H1 (cell line): Measurements from ENCODE around the gene ZNF281. TPM values are rescaled to one million over a fixed set of nuclear protein-coding genes. Genes with fewer than 3 reads are reported as not detected.

Source experiments
- ASH2L ChIP-seq: fragments of 200-600, 300-600 bp; sonication (generic); IDR thresholded peaks from one replicate; pipeline ENCODE4 v1.7.1; 2017; ENCODE audit warnings: low read length
- RBBP5 ChIP-seq: IDR thresholded peaks from 2 replicates; pipeline ENCODE4 v1.7.1; 2012; ENCODE audit warnings: low read depth, mild to moderate bottlenecking, inconsistent platforms, low read length, moderate library complexity, borderline replicate concordance
- SAP30 ChIP-seq: fragments of 300-600 bp; sonication (generic); IDR thresholded peaks from 2 replicates; pipeline ENCODE4 v1.7.1; 2012; ENCODE audit warnings: low read length, moderate library complexity, mild to moderate bottlenecking, inconsistent platforms; ENCODE audit not compliant: insufficient read depth, insufficient replicate concordance
- SP2 ChIP-seq: IDR thresholded peaks from 2 replicates; pipeline ENCODE4 v1.6.1; 2012; ENCODE audit warnings: mild to moderate bottlenecking, low read length, inconsistent platforms
- polyA plus RNA-seq, 7 experiments: library from polyadenylated mRNA; depleted of rRNA in 3 of 7; stranded (reverse) in 5 of 7; unstranded in 2 of 7; fragments of >200 nt in 5 of 7; fragments of 200-250 nt in 2 of 7; gene quantifications; 1 replicate in 5 of 7; 2 replicates in 1 of 7; 4 replicates in 1 of 7; pipeline versions ENCODE4 v1.2.1 to v1.2.3, GENCODE V29; 2011 to 2013; ENCODE audit warnings: missing spikeins in 2 of 7, mixed read lengths in 2 of 7
- total RNA-seq: library from RNA; stranded (reverse); fragmentation: NEBNext Ultra II Directional; extraction: Animal tissue kit (Norgen Biotek cat#: 25700); gene quantifications from 2 replicates; pipeline ENCODE4 v1.2.1, GENCODE V29; 2021
- TF ChIP-seq, protein P1 (sequence below): fragments of 300-600 bp; sonication (generic); IDR thresholded peaks from 2 replicates; pipeline ENCODE4 v1.7.1; 2012; ENCODE audit warnings: low read length, moderate library complexity, mild to moderate bottlenecking, inconsistent platforms; ENCODE audit not compliant: insufficient replicate concordance
- TF ChIP-seq, protein P2 (sequence below): IDR thresholded peaks from 2 replicates; pipeline ENCODE4 v1.6.1; 2011; ENCODE audit warnings: low read length, improper control_type of control experiment
- TF ChIP-seq, protein P3 (sequence below): IDR thresholded peaks from 2 replicates; pipeline ENCODE4 v1.6.1; 2012; ENCODE audit warnings: inconsistent platforms

ZNF281 gene
- total and polyA plus RNA-seq, 2 of the 8 experiments (the other 6 are each of a cell fraction or from before 2014, with no cell fraction given): 19.5 to 61.4 TPM

DNA sequence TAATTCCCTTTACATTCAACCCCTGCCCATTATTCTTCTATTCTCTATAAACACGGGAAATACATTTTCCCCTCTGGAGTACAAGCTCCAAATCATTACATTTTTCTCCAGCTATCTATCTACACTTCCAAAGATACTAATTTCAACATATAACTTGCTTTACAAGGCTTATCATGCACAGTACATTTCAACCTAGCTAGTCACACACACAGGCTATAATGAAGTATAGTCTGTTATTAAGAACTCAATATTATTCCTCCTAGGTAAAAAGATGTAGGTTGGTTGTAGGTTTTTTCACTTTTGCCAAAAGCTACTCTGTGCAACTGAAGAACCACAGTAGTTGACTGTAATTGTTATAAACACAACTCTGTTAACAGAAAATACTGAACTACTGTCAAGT lies 8.1 kb downstream of the ZNF281 start (continued):
- TF ChIP-seq, protein P1, sequence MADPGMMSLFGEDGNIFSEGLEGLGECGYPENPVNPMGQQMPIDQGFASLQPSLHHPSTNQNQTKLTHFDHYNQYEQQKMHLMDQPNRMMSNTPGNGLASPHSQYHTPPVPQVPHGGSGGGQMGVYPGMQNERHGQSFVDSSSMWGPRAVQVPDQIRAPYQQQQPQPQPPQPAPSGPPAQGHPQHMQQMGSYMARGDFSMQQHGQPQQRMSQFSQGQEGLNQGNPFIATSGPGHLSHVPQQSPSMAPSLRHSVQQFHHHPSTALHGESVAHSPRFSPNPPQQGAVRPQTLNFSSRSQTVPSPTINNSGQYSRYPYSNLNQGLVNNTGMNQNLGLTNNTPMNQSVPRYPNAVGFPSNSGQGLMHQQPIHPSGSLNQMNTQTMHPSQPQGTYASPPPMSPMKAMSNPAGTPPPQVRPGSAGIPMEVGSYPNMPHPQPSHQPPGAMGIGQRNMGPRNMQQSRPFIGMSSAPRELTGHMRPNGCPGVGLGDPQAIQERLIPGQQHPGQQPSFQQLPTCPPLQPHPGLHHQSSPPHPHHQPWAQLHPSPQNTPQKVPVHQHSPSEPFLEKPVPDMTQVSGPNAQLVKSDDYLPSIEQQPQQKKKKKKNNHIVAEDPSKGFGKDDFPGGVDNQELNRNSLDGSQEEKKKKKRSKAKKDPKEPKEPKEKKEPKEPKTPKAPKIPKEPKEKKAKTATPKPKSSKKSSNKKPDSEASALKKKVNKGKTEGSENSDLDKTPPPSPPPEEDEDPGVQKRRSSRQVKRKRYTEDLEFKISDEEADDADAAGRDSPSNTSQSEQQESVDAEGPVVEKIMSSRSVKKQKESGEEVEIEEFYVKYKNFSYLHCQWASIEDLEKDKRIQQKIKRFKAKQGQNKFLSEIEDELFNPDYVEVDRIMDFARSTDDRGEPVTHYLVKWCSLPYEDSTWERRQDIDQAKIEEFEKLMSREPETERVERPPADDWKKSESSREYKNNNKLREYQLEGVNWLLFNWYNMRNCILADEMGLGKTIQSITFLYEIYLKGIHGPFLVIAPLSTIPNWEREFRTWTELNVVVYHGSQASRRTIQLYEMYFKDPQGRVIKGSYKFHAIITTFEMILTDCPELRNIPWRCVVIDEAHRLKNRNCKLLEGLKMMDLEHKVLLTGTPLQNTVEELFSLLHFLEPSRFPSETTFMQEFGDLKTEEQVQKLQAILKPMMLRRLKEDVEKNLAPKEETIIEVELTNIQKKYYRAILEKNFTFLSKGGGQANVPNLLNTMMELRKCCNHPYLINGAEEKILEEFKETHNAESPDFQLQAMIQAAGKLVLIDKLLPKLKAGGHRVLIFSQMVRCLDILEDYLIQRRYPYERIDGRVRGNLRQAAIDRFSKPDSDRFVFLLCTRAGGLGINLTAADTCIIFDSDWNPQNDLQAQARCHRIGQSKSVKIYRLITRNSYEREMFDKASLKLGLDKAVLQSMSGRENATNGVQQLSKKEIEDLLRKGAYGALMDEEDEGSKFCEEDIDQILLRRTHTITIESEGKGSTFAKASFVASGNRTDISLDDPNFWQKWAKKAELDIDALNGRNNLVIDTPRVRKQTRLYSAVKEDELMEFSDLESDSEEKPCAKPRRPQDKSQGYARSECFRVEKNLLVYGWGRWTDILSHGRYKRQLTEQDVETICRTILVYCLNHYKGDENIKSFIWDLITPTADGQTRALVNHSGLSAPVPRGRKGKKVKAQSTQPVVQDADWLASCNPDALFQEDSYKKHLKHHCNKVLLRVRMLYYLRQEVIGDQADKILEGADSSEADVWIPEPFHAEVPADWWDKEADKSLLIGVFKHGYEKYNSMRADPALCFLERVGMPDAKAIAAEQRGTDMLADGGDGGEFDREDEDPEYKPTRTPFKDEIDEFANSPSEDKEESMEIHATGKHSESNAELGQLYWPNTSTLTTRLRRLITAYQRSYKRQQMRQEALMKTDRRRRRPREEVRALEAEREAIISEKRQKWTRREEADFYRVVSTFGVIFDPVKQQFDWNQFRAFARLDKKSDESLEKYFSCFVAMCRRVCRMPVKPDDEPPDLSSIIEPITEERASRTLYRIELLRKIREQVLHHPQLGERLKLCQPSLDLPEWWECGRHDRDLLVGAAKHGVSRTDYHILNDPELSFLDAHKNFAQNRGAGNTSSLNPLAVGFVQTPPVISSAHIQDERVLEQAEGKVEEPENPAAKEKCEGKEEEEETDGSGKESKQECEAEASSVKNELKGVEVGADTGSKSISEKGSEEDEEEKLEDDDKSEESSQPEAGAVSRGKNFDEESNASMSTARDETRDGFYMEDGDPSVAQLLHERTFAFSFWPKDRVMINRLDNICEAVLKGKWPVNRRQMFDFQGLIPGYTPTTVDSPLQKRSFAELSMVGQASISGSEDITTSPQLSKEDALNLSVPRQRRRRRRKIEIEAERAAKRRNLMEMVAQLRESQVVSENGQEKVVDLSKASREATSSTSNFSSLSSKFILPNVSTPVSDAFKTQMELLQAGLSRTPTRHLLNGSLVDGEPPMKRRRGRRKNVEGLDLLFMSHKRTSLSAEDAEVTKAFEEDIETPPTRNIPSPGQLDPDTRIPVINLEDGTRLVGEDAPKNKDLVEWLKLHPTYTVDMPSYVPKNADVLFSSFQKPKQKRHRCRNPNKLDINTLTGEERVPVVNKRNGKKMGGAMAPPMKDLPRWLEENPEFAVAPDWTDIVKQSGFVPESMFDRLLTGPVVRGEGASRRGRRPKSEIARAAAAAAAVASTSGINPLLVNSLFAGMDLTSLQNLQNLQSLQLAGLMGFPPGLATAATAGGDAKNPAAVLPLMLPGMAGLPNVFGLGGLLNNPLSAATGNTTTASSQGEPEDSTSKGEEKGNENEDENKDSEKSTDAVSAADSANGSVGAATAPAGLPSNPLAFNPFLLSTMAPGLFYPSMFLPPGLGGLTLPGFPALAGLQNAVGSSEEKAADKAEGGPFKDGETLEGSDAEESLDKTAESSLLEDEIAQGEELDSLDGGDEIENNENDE: no peak
- TF ChIP-seq, protein P2, sequence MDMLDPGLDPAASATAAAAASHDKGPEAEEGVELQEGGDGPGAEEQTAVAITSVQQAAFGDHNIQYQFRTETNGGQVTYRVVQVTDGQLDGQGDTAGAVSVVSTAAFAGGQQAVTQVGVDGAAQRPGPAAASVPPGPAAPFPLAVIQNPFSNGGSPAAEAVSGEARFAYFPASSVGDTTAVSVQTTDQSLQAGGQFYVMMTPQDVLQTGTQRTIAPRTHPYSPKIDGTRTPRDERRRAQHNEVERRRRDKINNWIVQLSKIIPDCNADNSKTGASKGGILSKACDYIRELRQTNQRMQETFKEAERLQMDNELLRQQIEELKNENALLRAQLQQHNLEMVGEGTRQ: no peak
- TF ChIP-seq, protein P3, sequence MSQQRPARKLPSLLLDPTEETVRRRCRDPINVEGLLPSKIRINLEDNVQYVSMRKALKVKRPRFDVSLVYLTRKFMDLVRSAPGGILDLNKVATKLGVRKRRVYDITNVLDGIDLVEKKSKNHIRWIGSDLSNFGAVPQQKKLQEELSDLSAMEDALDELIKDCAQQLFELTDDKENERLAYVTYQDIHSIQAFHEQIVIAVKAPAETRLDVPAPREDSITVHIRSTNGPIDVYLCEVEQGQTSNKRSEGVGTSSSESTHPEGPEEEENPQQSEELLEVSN: no peak
- TF ChIP-seq RBBP5 (no peak), SP2 (no peak), SAP30 (no peak), ASH2L (no peak)
- TF ChIP-seq, all 59 proteins: peak for 0
